K562 (cell line): Measurements from ENCODE around the gene RABGAP1L. TPM values are rescaled to one million over a fixed set of nuclear protein-coding genes. Genes with fewer than 3 reads are reported as not detected.

ENCODE experiments used
- ATAC-seq: fragments of 200-7000 bp; cut with Tn5 transposase; 3 replicates; pipeline ENCODE4 v1.9.1; 2020; ENCODE audit warnings: moderate library complexity
- BruUV-seq: library from RNA; stranded (reverse); fragments of 400-500 nt; replicated peaks from 2 replicates; lab custom pipeline; 2021; lab: Mats Ljungman, UMichigan
- CTCF ChIA-PET: fragments of 300-600 bp; formaldehyde crosslinking; extraction: SDS; loops from one replicate; lab custom pipeline; 2021; ENCODE audit warnings: low intra/inter-chr PET ratio; lab: Yijun Ruan, JAX
- POLR2A ChIA-PET: fragments of 300-600, 350-650 bp; sonication (Branson Sonifier 250); formaldehyde crosslinking; extraction: SDS; loops from one replicate; lab custom pipeline; 2021; ENCODE audit warnings: antibody characterized with exemption, inconsistent platforms; lab: Yijun Ruan, JAX
- DNase-seq, 4 experiments: peaks; one replicate each; pipeline versions ENCODE4 v3.0.0 to v3.0.0-alpha.2; 2011 to 2018; ENCODE audit warnings: low spot score in 3 of 4, mixed read lengths in 3 of 4; ENCODE audit errors: extremely low read depth in 1 of 4
- FAIRE-seq: peaks from 2 replicates; lab custom pipeline; 2011; peaks lifted over from hg19 to GRCh38; lab: Jason Lieb, UNC
- H2AFZ ChIP-seq: 2 replicates; pipeline ENCODE4 v1.6.0; 2011; ENCODE audit warnings: low read depth, low read length, control low read depth, inconsistent platforms
- H3K27ac ChIP-seq: fragments of 200-600 bp; 3 replicates; pipeline ENCODE4 v1.8.0; 2011; ENCODE audit warnings: low read depth, mild to moderate bottlenecking, control low read depth, inconsistent platforms, low read length, moderate library complexity, mixed read lengths; ENCODE audit errors: extremely low read depth
- H3K27me3 ChIP-seq, 2 experiments: fragments of 300-600 bp in 1 of 2; 2 replicates in 1 of 2; 3 replicates in 1 of 2; pipeline versions ENCODE4 v1.6.0 to v1.8.0; 2011; ENCODE audit warnings: inconsistent platforms in 2 of 2, low read length in 2 of 2, mild to moderate bottlenecking in 1 of 2, mixed read lengths in 1 of 2, moderate library complexity in 1 of 2; ENCODE audit not compliant: control insufficient read depth in 2 of 2, insufficient read depth in 2 of 2
- H3K36me3 ChIP-seq: fragments of 300-600 bp; 3 replicates; pipeline ENCODE4 v1.8.0; 2011; ENCODE audit warnings: mild to moderate bottlenecking, low read length, inconsistent platforms; ENCODE audit not compliant: control insufficient read depth, insufficient read depth
- H3K4me1 ChIP-seq, 2 experiments: fragments of 200-600 bp in 1 of 2; replicated peaks in 1 of 2; 2 replicates in 1 of 2; 3 replicates in 1 of 2; pipeline versions ENCODE4 v1.5.1 to v1.8.0; 2011; ENCODE audit warnings: inconsistent platforms in 2 of 2, low read length in 2 of 2, mild to moderate bottlenecking in 1 of 2, mixed read lengths in 1 of 2, moderate library complexity in 1 of 2; ENCODE audit not compliant: control insufficient read depth in 2 of 2, insufficient read depth in 2 of 2
- H3K4me2 ChIP-seq: 2 replicates; pipeline ENCODE4 v1.6.1; 2011; ENCODE audit warnings: low read length, control low read depth, inconsistent platforms, mixed read lengths; ENCODE audit not compliant: insufficient read depth
- H3K4me3 ChIP-seq: fragments of 200-600 bp; sonication (generic), shearing (Covaris generic); 2 replicates; pipeline ENCODE4 v1.5.1; 2016; ENCODE audit warnings: control low read depth, inconsistent platforms
- H3K79me2 ChIP-seq: fragments of 200-600 bp; 3 replicates; pipeline ENCODE4 v1.8.0; 2011; ENCODE audit warnings: low read length, inconsistent platforms; ENCODE audit not compliant: control insufficient read depth, insufficient read depth
- H3K9ac ChIP-seq, 2 experiments: 2 replicates each; pipeline versions ENCODE4 v1.6.0 to v1.6.1; 2011; ENCODE audit warnings: low read depth in 2 of 2, low read length in 2 of 2, control low read depth in 1 of 2, inconsistent platforms in 1 of 2, mild to moderate bottlenecking in 1 of 2, mixed read lengths in 1 of 2; ENCODE audit not compliant: insufficient read depth in 1 of 2
- H3K9me1 ChIP-seq: one replicate; pipeline ENCODE4 v1.6.0; 2011; ENCODE audit warnings: inconsistent platforms, mild to moderate bottlenecking, low read length, moderate library complexity; ENCODE audit not compliant: control insufficient read depth, insufficient read depth
- H3K9me3 ChIP-seq: replicated peaks from 2 replicates; pipeline ENCODE4 v1.5.1; 2011; ENCODE audit warnings: low read depth, low read length, inconsistent platforms; ENCODE audit not compliant: control insufficient read depth, insufficient read depth
- H4K20me1 ChIP-seq: replicated peaks from 2 replicates; pipeline ENCODE4 v1.6.1; 2011; ENCODE audit warnings: low read length, inconsistent platforms, mixed read lengths; ENCODE audit not compliant: control insufficient read depth, insufficient read depth
- FOXP1 ChIP-seq: sonication (generic); formaldehyde crosslinking; IDR thresholded peaks from 2 replicates; pipeline ENCODE4 v1.8.0; 2022; ENCODE audit warnings: mild to moderate bottlenecking, missing genetic modification reagents
- NFIC ChIP-seq: fragments of 450-650 bp; IDR thresholded peaks from 2 replicates; pipeline ENCODE4 v1.6.1; 2017; ENCODE audit warnings: mild to moderate bottlenecking, inconsistent platforms
- ZNF316 ChIP-seq: fragments of 450-650 bp; IDR thresholded peaks from 2 replicates; pipeline ENCODE4 v1.6.1; 2016
- WGBS: fragments of 100-300 bp; shearing (Covaris generic); methylation state at CpG from one replicate; pipeline ENCODE4 v1.1.6; 2016; ENCODE audit warnings: low coverage, mixed read lengths; ENCODE audit not compliant: insufficient coverage; ENCODE audit errors: missing lambda C conversion rate; 5-methylcytosine and 5-hydroxymethylcytosine counted together
- in situ Hi-C: fragments of 300-500 bp; cut with MboI; formaldehyde crosslinking; loops from 4 replicates; pipeline ENCODE4 v1.15.0; 2018; ENCODE audit warnings: inconsistent platforms, mixed read lengths
- intact Hi-C: fragments of 100-400 bp; cut with micrococcal nuclease; formaldehyde crosslinking; loops from 2 replicates; pipeline ENCODE4 v1.14.2; 2022
- polyA plus RNA-seq, 8 experiments: library from polyadenylated mRNA; depleted of rRNA in 4 of 8; stranded (reverse) in 5 of 8; unstranded in 3 of 8; fragments of >200 nt; fragmentation: Nextera tagmentation in 2 of 8; fragmentation: Illumina TruSeq in 1 of 8; extraction: Ambion mirVana in 2 of 8; extraction: Trizol in 1 of 8; gene quantifications; 2 replicates each; pipeline versions ENCODE4 v1.2.1 to v1.2.3, GENCODE V29; 2011 to 2014; ENCODE audit warnings: inconsistent platforms in 1 of 8, missing spikeins in 1 of 8
- total RNA-seq, 7 experiments: library from RNA; depleted of rRNA in 6 of 7; stranded (reverse); fragments of >200 nt in 6 of 7; fragmentation: Illumina TruSeq in 2 of 7; extraction: Trizol in 2 of 7; gene quantifications; 2 replicates each; pipeline versions ENCODE4 v1.2.1 to v1.2.3, GENCODE V29; 2011 to 2021; ENCODE audit warnings: low replicate concordance in 1 of 7
- TF ChIP-seq, protein P1 (sequence below): fragments of 250-450 bp; sonication (Bioruptor Pico); IDR thresholded peaks from 2 replicates; pipeline ENCODE4 v1.8.0; 2021; ENCODE audit warnings: moderate library complexity, mild to moderate bottlenecking, inconsistent platforms

The RABGAP1L gene
- total and polyA plus RNA-seq, 9 of the 15 experiments (the other 6 are each of a cell fraction or from before 2014, with no cell fraction given): 16.5 to 44.9 (median 26.7) TPM

DNA sequence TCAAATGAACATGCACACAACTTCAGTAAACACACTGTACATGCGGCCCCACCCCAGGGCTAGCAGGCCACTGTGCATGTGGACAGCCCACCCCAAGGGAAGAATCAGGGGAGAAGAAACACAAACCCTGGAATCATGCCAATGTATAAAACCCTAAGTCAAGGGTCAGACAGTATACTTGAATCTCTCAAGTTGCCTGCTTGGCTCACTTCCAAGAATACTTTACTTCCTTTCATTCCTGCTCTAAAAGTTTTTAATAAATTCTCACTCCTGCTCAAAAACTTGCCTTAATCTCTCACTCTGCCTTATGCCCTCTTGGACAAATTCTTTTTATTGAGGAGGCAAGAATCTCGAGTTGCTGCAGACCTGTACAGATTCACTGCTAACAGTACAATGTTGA is 609.2 kb downstream of the RABGAP1L start:
- DNase-seq: no peak
- in situ Hi-C loops: loop anchor here (5.0 kb wide), 2 partner anchors 229 to 359 kb away; partner anchors contain the start of gene CACYBP
- Histone ChIP-seq H3K4me1 (peaks cover 0 to 10% of the 10 kb centered on the region in 2 experiments; a peak in 2 of 5 replicates), H3K4me3 (no peak overlapping the region), H3K36me3 (no peaks in the 10 kb centered on the region), H3K4me2 (no peak overlapping the region), H3K9me3 (no peaks in the 10 kb centered on the region), H3K9ac (no peak overlapping the region)
- BruUV-seq: no TSS peak
- POLR2A ChIA-PET: interaction anchor here (0.7 kb wide), 1 partner anchor 1597 kb away, joined by 3 read pairs; no protein-coding TSS in a partner anchor
- TF ChIP-seq FOXP1 (CRISPR knock-in tag): no peak
- TF ChIP-seq ZNF316: no peak
- TF ChIP-seq NFIC: peak; percentile 71
- TF ChIP-seq, protein P1, sequence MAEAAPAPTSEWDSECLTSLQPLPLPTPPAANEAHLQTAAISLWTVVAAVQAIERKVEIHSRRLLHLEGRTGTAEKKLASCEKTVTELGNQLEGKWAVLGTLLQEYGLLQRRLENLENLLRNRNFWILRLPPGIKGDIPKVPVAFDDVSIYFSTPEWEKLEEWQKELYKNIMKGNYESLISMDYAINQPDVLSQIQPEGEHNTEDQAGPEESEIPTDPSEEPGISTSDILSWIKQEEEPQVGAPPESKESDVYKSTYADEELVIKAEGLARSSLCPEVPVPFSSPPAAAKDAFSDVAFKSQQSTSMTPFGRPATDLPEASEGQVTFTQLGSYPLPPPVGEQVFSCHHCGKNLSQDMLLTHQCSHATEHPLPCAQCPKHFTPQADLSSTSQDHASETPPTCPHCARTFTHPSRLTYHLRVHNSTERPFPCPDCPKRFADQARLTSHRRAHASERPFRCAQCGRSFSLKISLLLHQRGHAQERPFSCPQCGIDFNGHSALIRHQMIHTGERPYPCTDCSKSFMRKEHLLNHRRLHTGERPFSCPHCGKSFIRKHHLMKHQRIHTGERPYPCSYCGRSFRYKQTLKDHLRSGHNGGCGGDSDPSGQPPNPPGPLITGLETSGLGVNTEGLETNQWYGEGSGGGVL (CRISPR knock-in tag): no peak
- TF ChIP-seq, all 486 proteins: peak for 1
- H3K27ac ChIP-seq: no peak overlapping the region
- no peaks in the 10 kb centered on the region for H4K20me1 ChIP-seq
- FAIRE-seq: no peak
- no peaks in the 10 kb centered on the region for H3K9me1 ChIP-seq
- no peak for ATAC-seq
- WGBS: 3% methylated on average over 2 of the region's 2 CpGs
- intact Hi-C loops: no loop called here
- no peaks in the 10 kb centered on the region for H3K27me3 ChIP-seq
- CTCF ChIA-PET: interaction anchor here (1.1 to 5.4 kb wide), 3 partner anchors 215 to 356 kb away, joined by 3 to 59 read pairs (median 38); partner anchors contain the start of gene CACYBP
- no peaks in the 10 kb centered on the region for H3K79me2 ChIP-seq
- H2AFZ ChIP-seq: no peak overlapping the region
